GM21423 (cell line): ENCODE results near the gene THOC5.
"Not testable (repeated sequence)": the region's sequence is repeated elsewhere in the genome, so short reads cannot be mapped to it uniquely, and the experiment has no call there.

ENCODE experiments used
- ATAC-seq: cut with Tn5 transposase; IDR thresholded peaks from one replicate; pipeline ENCODE4 v1.9.1; 2021; ENCODE audit warnings: mild to moderate bottlenecking, moderate library complexity; ENCODE audit not compliant: unreplicated experiment

THOC5 gene

GRCh38 chr22:29511126-29511862 is 42.3 kb downstream of the THOC5 start:
- no peak for ATAC-seq

DNA sequence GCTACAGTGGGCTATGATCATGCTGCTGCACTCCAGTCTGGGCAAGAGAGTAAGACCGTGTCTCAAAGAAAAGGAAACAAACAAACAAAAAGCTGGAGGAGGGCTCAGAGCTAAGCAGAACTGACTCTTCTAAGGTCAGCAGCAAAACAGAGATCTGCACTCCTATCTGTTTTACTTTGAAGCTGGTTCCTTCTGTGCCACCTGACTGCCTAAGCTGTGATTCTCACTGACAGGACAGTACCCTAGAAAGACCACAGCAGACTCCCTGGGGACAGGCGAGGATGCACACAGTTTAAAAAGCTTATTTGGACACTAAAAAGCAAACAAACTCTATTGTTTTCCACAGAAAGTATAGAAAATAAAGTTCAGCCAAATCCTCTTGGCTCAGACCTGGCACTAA is 43.0 kb downstream of the THOC5 start:
- ATAC-seq, result no peak

- no peak for ATAC-seq
Measured at GRCh38 chr22:29509815-29510214, 43.7 kb downstream of the THOC5 start.

GRCh38 chr22:29509298-29509697 is 44.3 kb downstream of the THOC5 start:
- ATAC-seq, result no peak

GRCh38 chr22:29503811-29504372 is 49.7 kb downstream of the THOC5 start:
- no peak for ATAC-seq

- no peak for ATAC-seq
Measured at GRCh38 chr22:29499852-29500251, 53.7 kb downstream of the THOC5 start.

DNA sequence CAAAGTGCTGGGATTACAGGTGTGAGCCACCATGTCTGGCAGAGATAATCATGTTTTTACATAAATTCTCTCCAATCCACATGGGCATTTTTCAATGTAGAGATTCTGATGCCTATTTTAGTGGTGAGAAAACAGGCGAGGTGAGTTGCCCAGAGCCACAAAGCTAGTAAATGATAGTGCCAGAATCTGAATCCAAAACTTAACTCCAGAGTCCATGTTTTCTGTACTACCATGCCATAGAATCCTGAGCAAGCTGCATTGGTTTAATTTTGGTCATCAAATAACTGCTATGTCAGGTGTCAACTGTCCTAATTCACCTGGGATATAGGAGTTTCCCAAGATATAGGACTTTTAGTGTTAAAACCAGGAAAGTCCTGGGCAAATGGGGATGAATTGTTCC is 59.9 kb downstream of the THOC5 start:
- no peak for ATAC-seq

DNA sequence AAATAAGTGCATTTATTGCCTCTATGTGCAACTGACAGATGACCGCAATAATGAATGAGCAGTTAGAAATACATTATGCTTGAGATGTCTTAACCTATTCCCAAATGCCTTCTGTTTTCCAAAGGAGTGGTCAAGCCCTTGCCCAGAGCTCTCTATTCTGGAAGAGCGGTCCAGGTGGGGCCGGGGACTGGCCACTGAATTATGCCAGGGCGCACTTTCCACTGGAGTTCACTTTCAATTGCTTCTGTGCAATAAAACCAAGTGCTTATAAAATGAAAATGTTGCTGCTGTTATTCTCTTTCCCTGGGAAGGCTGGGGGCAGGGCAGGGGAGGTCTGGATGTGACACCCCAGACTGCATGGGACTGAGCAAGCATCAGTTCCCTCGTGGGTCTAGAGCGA is 62.5 kb downstream of the THOC5 start:
- ATAC-seq, result no peak

GRCh38 chr22:29489127-29489780 is 64.3 kb downstream of the THOC5 start:
- not testable (repeated sequence) for ATAC-seq

- no peak for ATAC-seq
Measured at GRCh38 chr22:29487426-29487986, 66.1 kb downstream of the THOC5 start.

- no peak for ATAC-seq
Measured at GRCh38 chr22:29485448-29485847, 68.1 kb downstream of the THOC5 start.

DNA sequence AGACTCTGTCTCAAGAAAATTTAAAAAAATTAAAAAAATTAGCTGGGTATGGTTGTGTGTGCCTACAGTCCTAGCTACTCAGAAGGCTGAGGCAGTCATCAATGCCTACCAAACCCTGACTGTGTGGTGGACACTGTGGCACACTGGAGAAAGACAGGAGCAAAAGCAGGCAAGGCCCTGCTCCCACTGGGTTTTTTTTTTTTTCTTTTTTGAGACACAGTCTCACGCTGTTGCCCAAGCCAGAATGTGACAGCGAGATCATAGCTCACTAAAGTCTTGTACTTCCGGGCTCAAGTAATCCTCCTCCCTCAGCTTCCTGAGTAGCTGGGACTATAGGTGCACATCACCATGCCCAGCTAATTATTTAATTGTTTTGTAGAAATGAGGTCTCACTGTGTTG is 68.9 kb downstream of the THOC5 start:
- ATAC-seq, result no peak

DNA sequence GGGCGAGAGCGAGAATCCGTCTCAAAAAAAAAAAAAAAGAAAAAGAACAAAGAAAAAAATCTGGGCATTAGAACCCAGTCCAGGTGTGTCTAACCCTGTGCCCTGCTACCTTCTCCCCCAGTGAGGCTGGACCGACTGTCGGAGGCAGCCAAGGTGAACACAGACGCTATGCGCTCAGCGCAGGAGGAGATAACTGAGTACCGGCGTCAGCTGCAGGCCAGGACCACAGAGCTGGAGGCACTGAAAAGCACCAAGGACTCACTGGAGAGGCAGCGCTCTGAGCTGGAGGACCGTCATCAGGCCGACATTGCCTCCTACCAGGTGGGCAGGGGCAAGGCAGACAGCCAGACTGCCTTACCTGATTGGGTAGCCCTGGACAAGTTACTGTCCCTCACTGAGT is 70.3 kb downstream of the THOC5 start:
- no peak for ATAC-seq

DNA sequence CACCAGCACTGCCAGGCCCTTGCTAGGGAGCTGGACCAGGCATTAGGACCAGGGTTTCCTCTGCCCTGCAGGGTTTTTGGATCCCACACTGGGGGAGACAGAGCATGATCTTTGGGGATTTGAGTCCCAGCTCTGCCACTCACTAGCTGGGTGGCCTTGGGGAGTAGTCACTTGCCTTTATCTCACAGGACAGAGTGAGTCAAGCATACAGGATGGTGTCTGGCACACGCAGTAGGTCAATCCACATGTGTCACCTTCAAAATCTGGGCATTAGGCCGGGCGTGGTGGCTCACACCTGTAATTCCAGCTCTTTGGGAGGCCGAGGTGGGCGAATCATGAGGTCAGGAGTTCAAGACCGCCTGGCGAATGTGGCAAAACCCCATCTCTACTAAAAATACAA is 70.8 kb downstream of the THOC5 start:
- no peak for ATAC-seq

DNA sequence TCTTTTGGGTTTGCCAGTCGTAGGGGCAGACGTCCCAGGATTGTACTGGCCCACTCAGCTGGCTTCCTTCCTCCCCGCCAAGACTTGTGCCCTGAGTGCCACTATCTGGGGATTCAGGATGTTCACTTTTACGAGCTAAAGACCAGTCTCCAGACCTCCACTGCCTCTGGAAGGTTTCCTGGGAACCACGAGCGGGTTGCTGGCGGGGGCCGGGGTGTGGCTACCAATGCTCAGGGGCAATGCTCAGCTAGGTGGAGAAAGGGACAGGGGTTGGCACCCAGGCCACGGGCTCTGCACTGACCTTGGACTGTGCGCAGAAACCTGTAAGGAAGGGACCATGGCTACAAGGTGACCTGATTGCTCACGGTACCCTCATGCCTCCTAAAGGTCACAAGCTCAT is 71.3 kb downstream of the THOC5 start:
- ATAC-seq, result no peak

- no peak for ATAC-seq
Measured at GRCh38 chr22:29481265-29482000, 72.1 kb downstream of the THOC5 start.

GRCh38 chr22:29480512-29481264 is 72.9 kb downstream of the THOC5 start:
- no peak for ATAC-seq

- no peak for ATAC-seq
Measured at GRCh38 chr22:29480262-29480511, 73.4 kb downstream of the THOC5 start.

DNA sequence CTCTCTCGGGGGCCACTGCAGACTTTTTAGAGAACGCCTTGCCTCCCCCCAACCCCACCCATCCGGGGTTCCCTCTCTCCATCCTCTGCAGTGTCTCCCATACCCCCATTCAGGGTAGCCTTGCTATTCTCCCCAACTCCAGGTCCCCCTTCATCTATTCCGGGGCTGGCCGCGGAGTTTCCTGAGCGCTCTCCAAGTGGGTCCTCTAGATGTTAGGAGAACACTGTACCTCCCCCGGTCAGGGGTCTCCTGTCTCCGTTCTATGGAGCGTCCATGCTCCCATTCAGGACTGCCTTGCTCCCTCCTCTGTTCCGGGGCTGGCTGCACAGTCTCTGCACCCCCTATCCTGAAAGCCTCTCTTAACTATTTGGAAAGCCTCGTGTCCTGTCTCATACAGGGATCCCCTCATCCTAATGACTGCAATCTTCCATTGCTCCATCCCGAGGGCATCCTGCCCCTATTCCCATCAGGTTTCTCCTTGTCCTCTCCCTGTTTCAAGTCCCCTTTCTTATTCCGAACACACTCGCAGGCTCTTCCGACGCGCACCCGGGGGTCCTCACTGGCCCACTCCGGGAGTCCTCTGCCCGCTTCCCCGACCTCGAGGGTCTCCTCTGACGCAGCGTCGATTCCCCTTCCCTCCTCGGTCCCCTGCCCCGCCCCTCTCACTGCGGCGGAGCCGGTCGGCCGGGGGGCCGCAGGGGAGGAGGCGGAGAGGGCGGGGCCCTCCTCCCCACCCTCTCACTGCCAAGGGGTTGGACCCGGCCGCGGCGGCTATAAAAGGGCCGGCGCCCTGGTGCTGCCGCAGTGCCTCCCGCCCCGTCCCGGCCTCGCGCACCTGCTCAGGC is 73.9 kb downstream of the THOC5 start, which contains the start of gene NEFH:
NEFH (plus strand) TSS at position 802 of the 845 bp plus-strand sequence. CDS start 45 bp downstream, outside the sequence.
- ATAC-seq, result no peak
